Testis (tissue), 2 donors: ENCODE measurements around the gene DHX9.

ENCODE experiments used
- POLR2A ChIP-seq: fragments of 450-650 bp; IDR thresholded peaks from one replicate; pipeline ENCODE4 v1.6.1; 2017; ENCODE audit warnings: antibody characterized with exemption, mild to moderate bottlenecking, moderate library complexity
- TF ChIP-seq, protein P1 (sequence below), 3 experiments: fragments of 450-650 bp in 2 of 3; fragments of 200-600 bp in 1 of 3; sonication (generic) in 1 of 3; IDR thresholded peaks; one replicate each; pipeline ENCODE4 v1.5.1; 2016 to 2019; ENCODE audit warnings: antibody characterized with exemption in 3 of 3, mild to moderate bottlenecking in 2 of 3, moderate library complexity in 1 of 3

DNA sequence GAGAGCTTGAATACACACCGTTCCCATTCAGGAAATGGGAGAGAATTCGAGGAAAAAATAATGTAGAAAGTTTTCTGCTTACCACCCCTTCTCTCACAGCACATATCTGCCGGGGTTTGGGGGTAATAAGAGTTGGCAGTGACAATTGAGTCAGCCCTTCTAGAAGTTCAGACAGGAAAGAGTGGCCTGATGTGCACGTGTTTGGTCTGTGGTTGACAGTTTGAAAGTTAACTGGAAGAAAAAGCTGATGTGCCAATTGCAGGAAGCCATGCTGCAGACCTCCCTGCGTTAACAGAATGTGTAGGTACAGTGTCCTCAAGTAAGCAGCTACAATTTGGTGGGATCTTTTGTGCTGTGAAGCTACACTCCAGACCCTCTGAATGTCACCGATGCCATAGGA is 50.9 kb downstream of the DHX9 start:
- TF ChIP-seq, protein P1, sequence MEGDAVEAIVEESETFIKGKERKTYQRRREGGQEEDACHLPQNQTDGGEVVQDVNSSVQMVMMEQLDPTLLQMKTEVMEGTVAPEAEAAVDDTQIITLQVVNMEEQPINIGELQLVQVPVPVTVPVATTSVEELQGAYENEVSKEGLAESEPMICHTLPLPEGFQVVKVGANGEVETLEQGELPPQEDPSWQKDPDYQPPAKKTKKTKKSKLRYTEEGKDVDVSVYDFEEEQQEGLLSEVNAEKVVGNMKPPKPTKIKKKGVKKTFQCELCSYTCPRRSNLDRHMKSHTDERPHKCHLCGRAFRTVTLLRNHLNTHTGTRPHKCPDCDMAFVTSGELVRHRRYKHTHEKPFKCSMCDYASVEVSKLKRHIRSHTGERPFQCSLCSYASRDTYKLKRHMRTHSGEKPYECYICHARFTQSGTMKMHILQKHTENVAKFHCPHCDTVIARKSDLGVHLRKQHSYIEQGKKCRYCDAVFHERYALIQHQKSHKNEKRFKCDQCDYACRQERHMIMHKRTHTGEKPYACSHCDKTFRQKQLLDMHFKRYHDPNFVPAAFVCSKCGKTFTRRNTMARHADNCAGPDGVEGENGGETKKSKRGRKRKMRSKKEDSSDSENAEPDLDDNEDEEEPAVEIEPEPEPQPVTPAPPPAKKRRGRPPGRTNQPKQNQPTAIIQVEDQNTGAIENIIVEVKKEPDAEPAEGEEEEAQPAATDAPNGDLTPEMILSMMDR (IDR thresholded peaks at IDR 0.05) = no peak
- no peak for TF ChIP-seq POLR2A
